ENCODE results near the gene SPINK6. TPM values are rescaled to one million over a fixed set of nuclear protein-coding genes. Genes with fewer than 3 reads are reported as not detected.

SPINK6 gene
- total RNA-seq, 4 donors from 2014 or later: not detected

DNA sequence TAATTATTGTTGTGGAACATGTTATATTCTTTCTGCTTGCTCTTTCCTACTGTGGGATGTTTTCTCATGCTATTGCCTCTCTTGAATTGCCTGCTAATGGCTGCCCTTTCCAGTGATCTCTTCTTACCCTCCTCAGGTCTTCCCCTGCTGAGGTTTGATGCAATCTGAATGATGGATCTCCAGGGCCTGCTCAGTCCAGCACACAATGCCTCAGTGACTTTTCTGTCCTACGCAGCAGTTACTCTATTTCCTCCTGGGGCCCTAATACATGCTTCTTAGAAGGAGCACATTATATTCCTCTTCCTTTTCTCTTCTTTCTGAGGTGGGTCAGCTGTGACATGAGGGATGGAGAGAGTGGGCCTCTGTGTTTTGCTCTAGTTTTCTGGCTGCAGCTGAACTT, 34.6 kb upstream of the SPINK6 start, which contains the start of gene SPINK14:
Gene SPINK14 (plus strand): TSS at position 301 of the 400 bp plus-strand sequence. CDS start 1,187 bp downstream, outside the sequence.
- intact Hi-C loops (cut with DNase I): no loop called here
- Histone ChIP-seq H3K4me1 (no peaks in the 10 kb centered on the region), H3K36me3 (no peaks in the 10 kb centered on the region), H3K4me3 (no peak within 1 kb of the TSS), H3K9me3 (no peaks in the 10 kb centered on the region), H3K27me3 (no peaks in the 10 kb centered on the region), H3K27ac (replicated peaks in 1 of 4) (no peak within 1 kb of the TSS)
- TF ChIP-seq EP300 (IDR thresholded peaks at IDR 0.05): no peak
- TF ChIP-seq POLR2A (IDR thresholded peaks at IDR 0.05; ENCODE audit: low read depth): no peak
- TF ChIP-seq, protein P1, sequence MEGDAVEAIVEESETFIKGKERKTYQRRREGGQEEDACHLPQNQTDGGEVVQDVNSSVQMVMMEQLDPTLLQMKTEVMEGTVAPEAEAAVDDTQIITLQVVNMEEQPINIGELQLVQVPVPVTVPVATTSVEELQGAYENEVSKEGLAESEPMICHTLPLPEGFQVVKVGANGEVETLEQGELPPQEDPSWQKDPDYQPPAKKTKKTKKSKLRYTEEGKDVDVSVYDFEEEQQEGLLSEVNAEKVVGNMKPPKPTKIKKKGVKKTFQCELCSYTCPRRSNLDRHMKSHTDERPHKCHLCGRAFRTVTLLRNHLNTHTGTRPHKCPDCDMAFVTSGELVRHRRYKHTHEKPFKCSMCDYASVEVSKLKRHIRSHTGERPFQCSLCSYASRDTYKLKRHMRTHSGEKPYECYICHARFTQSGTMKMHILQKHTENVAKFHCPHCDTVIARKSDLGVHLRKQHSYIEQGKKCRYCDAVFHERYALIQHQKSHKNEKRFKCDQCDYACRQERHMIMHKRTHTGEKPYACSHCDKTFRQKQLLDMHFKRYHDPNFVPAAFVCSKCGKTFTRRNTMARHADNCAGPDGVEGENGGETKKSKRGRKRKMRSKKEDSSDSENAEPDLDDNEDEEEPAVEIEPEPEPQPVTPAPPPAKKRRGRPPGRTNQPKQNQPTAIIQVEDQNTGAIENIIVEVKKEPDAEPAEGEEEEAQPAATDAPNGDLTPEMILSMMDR (IDR thresholded peaks at IDR 0.05): no peak
- TF ChIP-seq POLR2AphosphoS5 (IDR thresholded peaks at IDR 0.05): no peak
- 95% methylated on average over 1 of the region's 1 CpG for WGBS
- no peak for DNase-seq (ENCODE audit: extremely low spot score)

DNA sequence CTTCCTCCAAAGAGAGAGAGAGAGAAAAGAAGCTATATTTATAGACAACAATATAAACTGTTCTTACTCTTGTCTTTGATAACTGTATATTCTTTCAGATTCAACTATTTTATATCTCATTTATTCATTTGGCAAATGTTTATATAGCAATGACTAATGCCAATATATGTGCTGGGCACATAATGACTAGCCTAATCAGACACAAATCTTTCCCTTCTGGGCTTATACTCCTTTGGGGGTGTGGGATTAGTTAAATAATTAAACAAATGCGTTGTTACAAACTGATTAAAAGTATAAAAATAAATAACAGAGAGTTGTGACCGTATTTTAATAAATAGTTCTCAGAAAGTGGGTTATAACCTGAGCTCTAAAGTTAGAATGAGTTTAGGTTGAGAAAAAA, 30.5 kb upstream of the SPINK6 start:
- H3K4me3 ChIP-seq: no peak overlapping the region
- no peaks in the 10 kb centered on the region for H3K27me3 ChIP-seq
- 54% methylated on average over 2 of the region's 2 CpGs for WGBS
- no peak for DNase-seq (ENCODE audit: extremely low spot score)
- no peaks in the 10 kb centered on the region for H3K36me3 ChIP-seq
- H3K27ac ChIP-seq (replicated peaks in 1 of 4): no peak overlapping the region
- no peak for TF ChIP-seq POLR2AphosphoS5 (IDR thresholded peaks at IDR 0.05)
- TF ChIP-seq, protein P1 (IDR thresholded peaks at IDR 0.05): no peak
- H3K4me1 ChIP-seq: no peaks in the 10 kb centered on the region
- intact Hi-C loops (cut with DNase I): no loop called here
- H3K9me3 ChIP-seq: no peaks in the 10 kb centered on the region

DNA sequence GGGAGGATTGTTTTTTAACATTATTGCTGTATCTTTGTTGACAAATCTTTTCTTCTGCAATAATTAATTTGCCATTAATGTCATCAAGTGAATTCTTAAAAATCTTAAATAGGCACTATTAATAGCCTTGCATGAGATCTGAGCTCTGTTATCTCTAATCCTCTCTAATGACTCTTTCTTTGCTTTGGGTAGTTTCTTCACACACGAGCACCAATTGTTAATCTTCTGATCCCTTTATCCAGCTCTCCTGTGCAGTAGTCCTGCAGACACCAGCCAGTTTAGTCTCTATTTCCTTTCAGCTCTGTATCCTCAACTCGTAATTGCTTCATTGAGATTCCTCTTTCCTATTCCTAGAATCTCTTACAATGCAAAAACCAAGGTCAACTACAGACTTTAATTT, 26.4 kb upstream of the SPINK6 start:
- intact Hi-C loops (cut with DNase I): loop anchor here (5.0 kb wide), 1 partner anchor 556 kb away; no protein-coding TSS in a partner anchor
- TF ChIP-seq EP300 (IDR thresholded peaks at IDR 0.05) (no peak), POLR2A (IDR thresholded peaks at IDR 0.05; ENCODE audit: low read depth) (no peak), POLR2AphosphoS5 (IDR thresholded peaks at IDR 0.05) (no peak)
- TF ChIP-seq, protein P1 (IDR thresholded peaks at IDR 0.05): no peak
- Histone ChIP-seq H3K27ac (replicated peaks in 1 of 4) (no peak overlapping the region), H3K27me3 (peaks cover 0 to 6% (median 0%) of the 10 kb centered on the region in 4 donors), H3K36me3 (no peaks in the 10 kb centered on the region), H3K4me1 (no peaks in the 10 kb centered on the region), H3K4me3 (no peak overlapping the region), H3K9me3 (no peaks in the 10 kb centered on the region)
- DNase-seq (ENCODE audit: extremely low spot score): no peak
- 61% methylated on average over 2 of the region's 2 CpGs for WGBS

DNA sequence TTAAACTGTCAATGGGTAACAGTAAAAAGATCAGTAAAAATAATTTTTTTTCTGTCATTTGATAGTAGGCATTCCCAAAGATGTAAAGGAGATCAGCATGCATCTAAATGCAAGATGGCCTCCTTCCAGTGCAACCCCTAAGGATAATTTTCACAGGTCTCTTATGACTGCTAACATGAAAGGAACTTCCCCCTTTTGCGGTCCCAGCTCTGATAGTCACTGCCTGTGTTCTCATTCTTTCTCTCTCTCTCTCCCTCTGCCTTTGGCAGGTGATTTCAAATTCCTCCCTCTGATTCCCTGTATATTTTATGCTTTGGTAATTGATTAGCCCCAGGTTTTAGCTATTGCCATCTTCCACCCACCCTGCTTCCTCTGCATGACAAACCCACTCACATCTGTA, 25.6 kb upstream of the SPINK6 start:
- no peaks in the 10 kb centered on the region for H3K4me1 ChIP-seq
- H3K9me3 ChIP-seq: no peaks in the 10 kb centered on the region
- 55% methylated on average over 1 of the region's 1 CpG for WGBS
- H3K4me3 ChIP-seq: no peak overlapping the region
- TF ChIP-seq POLR2AphosphoS5 (IDR thresholded peaks at IDR 0.05): no peak
- no peak for TF ChIP-seq EP300 (IDR thresholded peaks at IDR 0.05)
- TF ChIP-seq, protein P1 (IDR thresholded peaks at IDR 0.05): no peak
- TF ChIP-seq POLR2A (IDR thresholded peaks at IDR 0.05; ENCODE audit: low read depth): no peak
- peaks cover 0 to 6% (median 0%) of the 10 kb centered on the region in 4 donors for H3K27me3 ChIP-seq
- no peak overlapping the region for H3K27ac ChIP-seq (replicated peaks in 1 of 4)
- no peaks in the 10 kb centered on the region for H3K36me3 ChIP-seq
- intact Hi-C loops (cut with DNase I): loop anchor here (5.0 kb wide), 1 partner anchor 555 kb away; no protein-coding TSS in a partner anchor
- no peak for DNase-seq (ENCODE audit: extremely low spot score)

DNA sequence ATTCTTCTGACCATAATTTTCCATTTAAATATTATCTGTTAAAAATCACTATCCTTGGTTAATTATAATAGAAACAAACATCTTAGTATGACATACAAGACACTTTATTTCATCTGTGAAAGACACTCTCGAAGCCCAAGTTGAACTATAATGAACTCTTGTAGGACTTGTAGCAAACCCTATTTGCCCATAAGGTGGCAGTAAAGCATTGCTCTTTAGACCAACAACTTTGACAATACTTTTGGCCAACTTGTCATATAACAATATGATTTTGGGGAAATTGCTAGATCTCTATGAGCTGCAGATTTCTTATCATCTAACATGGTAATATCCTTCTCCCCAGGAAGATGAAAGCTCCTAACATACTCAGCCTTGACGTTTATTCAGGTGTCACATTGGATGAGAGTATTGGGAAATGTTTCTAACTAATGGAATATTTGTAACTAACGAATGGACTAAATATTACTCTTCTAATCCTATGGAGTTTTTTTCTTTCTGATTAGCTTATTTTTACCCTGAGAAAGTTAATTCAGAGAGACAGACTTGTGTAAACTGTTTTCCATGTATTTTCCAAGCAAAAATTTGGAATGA, 23.5 kb upstream of the SPINK6 start:
- no peaks in the 10 kb centered on the region for H3K9me3 ChIP-seq
- H3K4me1 ChIP-seq: no peaks in the 10 kb centered on the region
- intact Hi-C loops (cut with DNase I): loop anchor here (5.0 kb wide), 1 partner anchor 553 kb away; no protein-coding TSS in a partner anchor
- DNase-seq (ENCODE audit: extremely low spot score): no peak
- H3K4me3 ChIP-seq: no peak overlapping the region
- TF ChIP-seq, protein P1 (IDR thresholded peaks at IDR 0.05): peak; percentile 32 to 69 (median 48)
- TF ChIP-seq EP300 (IDR thresholded peaks at IDR 0.05): no peak
- no peak overlapping the region for H3K27ac ChIP-seq (replicated peaks in 1 of 4)
- H3K27me3 ChIP-seq: peaks cover 0 to 6% (median 0%) of the 10 kb centered on the region in 4 donors
- 41% methylated on average over 3 of the region's 3 CpGs for WGBS
- no peaks in the 10 kb centered on the region for H3K36me3 ChIP-seq

All from esophagus muscularis mucosa (tissue), 4 donors.